Stimulated activated naive CD4-positive, alpha-beta T cell treated with Interleukin-2 at 50 U/mL for 16 hours (primary cell): ENCODE measurements around the gene NPY1R.

Experiments used
- DNase-seq: peaks from one replicate; lab custom pipeline; 2025; lab: John Stamatoyannopoulos, UW

Gene NPY1R

GRCh38 chr4:163279713-163280112 lies 52.7 kb downstream of the NPY1R start:
- DNase-seq: no peak

- DNase-seq: no peak
These were observed 57.5 kb downstream of the NPY1R start for GRCh38 chr4:163274861-163275260.
